OCI-M1 (cell line): ENCODE data around the gene EVA1C.
"Not testable (repeated sequence)": the region's sequence is repeated elsewhere in the genome, so short reads cannot be mapped to it uniquely, and the experiment has no call there.

Source experiments
- DNase-seq: peaks from one replicate; lab custom pipeline; 2025; lab: John Stamatoyannopoulos, UW

The EVA1C gene

GRCh38 chr21:32530809-32531208 lies 118.3 kb downstream of the EVA1C start:
- not testable (repeated sequence) for DNase-seq

GRCh38 chr21:32531561-32531960 lies 119.1 kb downstream of the EVA1C start:
- not testable (repeated sequence) for DNase-seq

- DNase-seq, result no peak
Observed at GRCh38 chr21:32532636-32533035, 120.1 kb downstream of the EVA1C start.

- DNase-seq, result no peak
Observed at GRCh38 chr21:32533053-32533452, 120.5 kb downstream of the EVA1C start.

GRCh38 chr21:32533611-32534010 lies 121.1 kb downstream of the EVA1C start:
- no peak for DNase-seq

- DNase-seq, result no peak
Observed at GRCh38 chr21:32534113-32534512, 121.6 kb downstream of the EVA1C start.

- DNase-seq, result no peak
Observed at GRCh38 chr21:32535612-32536011, 123.1 kb downstream of the EVA1C start.

- DNase-seq, result no peak
Observed at GRCh38 chr21:32537569-32537881, 125.0 kb downstream of the EVA1C start.

- no peak for DNase-seq
Observed at GRCh38 chr21:32538147-32538792, 125.8 kb downstream of the EVA1C start.

- DNase-seq, result no peak
Observed at GRCh38 chr21:32539378-32539777, 126.9 kb downstream of the EVA1C start.

- not testable (repeated sequence) for DNase-seq
Observed at GRCh38 chr21:32543056-32543455, 130.6 kb downstream of the EVA1C start.

- DNase-seq, result no peak
Observed at GRCh38 chr21:32543975-32544374, 131.5 kb downstream of the EVA1C start.

GRCh38 chr21:32544697-32545096 lies 132.2 kb downstream of the EVA1C start:
- no peak for DNase-seq

- no peak for DNase-seq
Observed at GRCh38 chr21:32545948-32546441, 133.5 kb downstream of the EVA1C start.

GRCh38 chr21:32547018-32547417 lies 134.5 kb downstream of the EVA1C start:
- no peak for DNase-seq

- DNase-seq, result no peak
Observed at GRCh38 chr21:32548978-32549377, 136.5 kb downstream of the EVA1C start.

GRCh38 chr21:32549440-32549839 lies 136.9 kb downstream of the EVA1C start:
- DNase-seq, result peak; percentile 41

GRCh38 chr21:32549886-32550285 lies 137.4 kb downstream of the EVA1C start:
- no peak for DNase-seq

- peak; percentile 50 for DNase-seq
Observed at GRCh38 chr21:32554832-32555638, 142.5 kb downstream of the EVA1C start.

GRCh38 chr21:32558106-32558505 lies 145.6 kb downstream of the EVA1C start:
- no peak for DNase-seq

- no peak for DNase-seq
Observed at GRCh38 chr21:32559006-32559610, 146.6 kb downstream of the EVA1C start.

- no peak for DNase-seq
Observed at GRCh38 chr21:32560896-32561295, 148.4 kb downstream of the EVA1C start.

GRCh38 chr21:32561476-32561875 lies 149.0 kb downstream of the EVA1C start:
- DNase-seq, result not testable (repeated sequence)
